ENCODE data around the gene ITPR1. TPM values are rescaled to one million over a fixed set of nuclear protein-coding genes. Genes with fewer than 3 reads are reported as not detected.

The ITPR1 gene
- total RNA-seq, 4 donors from 2014 or later, result 14.7 to 45.1 (median 21.0) TPM

DNA sequence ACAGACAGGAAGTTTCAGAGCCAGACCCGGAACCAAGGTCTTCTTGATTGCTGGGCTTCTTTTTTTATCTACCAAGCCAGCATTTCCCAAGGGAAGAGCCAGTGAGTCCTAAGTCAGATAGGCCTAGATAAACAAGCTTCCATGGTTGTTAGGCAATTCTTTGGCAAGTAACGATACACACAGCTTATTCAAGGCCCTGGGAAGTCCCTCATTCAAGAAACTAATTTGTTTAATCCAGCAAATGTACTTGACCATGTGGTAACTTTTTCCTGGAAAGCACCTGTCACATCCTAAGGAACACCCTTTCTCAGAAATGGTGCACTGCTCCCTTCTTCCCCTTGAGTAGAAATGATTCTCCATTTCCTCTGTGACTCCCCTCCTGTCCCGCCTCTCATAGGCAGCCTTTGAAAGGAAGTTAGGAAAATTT is 209.9 kb downstream of the ITPR1 start:
- no peak overlapping the region for H3K27ac ChIP-seq
- TF ChIP-seq, protein P1, sequence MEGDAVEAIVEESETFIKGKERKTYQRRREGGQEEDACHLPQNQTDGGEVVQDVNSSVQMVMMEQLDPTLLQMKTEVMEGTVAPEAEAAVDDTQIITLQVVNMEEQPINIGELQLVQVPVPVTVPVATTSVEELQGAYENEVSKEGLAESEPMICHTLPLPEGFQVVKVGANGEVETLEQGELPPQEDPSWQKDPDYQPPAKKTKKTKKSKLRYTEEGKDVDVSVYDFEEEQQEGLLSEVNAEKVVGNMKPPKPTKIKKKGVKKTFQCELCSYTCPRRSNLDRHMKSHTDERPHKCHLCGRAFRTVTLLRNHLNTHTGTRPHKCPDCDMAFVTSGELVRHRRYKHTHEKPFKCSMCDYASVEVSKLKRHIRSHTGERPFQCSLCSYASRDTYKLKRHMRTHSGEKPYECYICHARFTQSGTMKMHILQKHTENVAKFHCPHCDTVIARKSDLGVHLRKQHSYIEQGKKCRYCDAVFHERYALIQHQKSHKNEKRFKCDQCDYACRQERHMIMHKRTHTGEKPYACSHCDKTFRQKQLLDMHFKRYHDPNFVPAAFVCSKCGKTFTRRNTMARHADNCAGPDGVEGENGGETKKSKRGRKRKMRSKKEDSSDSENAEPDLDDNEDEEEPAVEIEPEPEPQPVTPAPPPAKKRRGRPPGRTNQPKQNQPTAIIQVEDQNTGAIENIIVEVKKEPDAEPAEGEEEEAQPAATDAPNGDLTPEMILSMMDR (IDR thresholded peaks at IDR 0.05), result no peak
- peak in 2 of 3 donors; percentile 18 to 37 for TF ChIP-seq POLR2AphosphoS5 (IDR thresholded peaks at IDR 0.05)
- H3K4me3 ChIP-seq, result no peak overlapping the region
- WGBS, result 52% methylated on average over 3 of the region's 3 CpGs
- no peaks in the 10 kb centered on the region for H3K27me3 ChIP-seq
- peaks cover 6% of the 10 kb centered on the region for H3K4me1 ChIP-seq
- DNase-seq (ENCODE audit: low spot score in 2 of 2), result no peak
- H3K36me3 ChIP-seq, result peaks cover 6% of the 10 kb centered on the region
- H3K9me3 ChIP-seq, result no peaks in the 10 kb centered on the region

DNA sequence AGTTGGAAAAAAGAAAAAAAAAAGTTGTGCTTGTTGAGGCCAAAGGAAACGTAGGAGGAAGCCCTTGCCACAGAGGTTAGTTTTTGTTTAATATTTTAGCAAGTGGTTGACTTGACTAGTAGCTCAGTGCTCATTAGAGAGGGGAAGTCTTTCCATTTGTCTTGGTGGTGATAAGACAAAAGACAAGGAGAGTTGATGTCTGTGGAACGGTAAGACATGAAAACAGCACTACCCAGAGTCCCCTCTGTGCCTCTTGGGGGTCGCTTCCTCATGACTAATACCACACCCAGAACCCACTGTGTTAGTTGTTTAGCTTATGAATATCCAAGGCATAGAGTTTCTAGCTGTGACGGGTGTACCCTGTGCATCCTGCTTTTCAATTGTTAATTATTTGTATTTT is 211.4 kb downstream of the ITPR1 start:
- DNase-seq (ENCODE audit: low spot score in 2 of 2), result no peak
- H3K4me3 ChIP-seq, result no peak overlapping the region
- no peaks in the 10 kb centered on the region for H3K9me3 ChIP-seq
- no peak overlapping the region for H3K27ac ChIP-seq
- TF ChIP-seq POLR2AphosphoS5 (IDR thresholded peaks at IDR 0.05), result no peak
- TF ChIP-seq, protein P1 (IDR thresholded peaks at IDR 0.05), result no peak
- TF ChIP-seq POLR2A (IDR thresholded peaks at IDR 0.05), result no peak
- no peak for TF ChIP-seq EP300 (IDR thresholded peaks at IDR 0.05)
- WGBS, result 92% methylated on average over 4 of the region's 4 CpGs
- H3K27me3 ChIP-seq, result no peaks in the 10 kb centered on the region
- H3K36me3 ChIP-seq, result peaks cover 6% of the 10 kb centered on the region
- H3K4me1 ChIP-seq, result peaks cover 6% of the 10 kb centered on the region

DNA sequence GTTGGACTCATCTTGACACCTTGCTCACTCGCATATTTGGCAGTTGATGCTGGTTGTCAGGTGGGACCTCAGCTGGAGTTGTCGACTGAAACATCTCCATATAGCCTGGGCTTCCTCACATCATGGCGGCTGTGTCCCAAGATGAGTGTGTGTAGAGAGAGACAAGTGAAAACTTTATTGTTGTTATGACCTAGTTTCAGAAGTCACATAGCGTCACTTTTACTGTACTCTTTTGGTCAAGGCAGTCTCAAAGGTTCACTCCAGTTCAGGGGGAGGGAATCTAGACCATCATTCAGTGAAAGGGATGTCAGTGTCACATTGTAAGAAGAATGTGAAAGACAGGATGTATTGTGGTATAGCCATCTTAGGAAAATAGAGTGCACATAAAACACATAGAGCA is 214.2 kb downstream of the ITPR1 start:
- Histone ChIP-seq H3K4me1 (peaks cover 18% of the 10 kb centered on the region), H3K4me3 (no peak overlapping the region), H3K27me3 (no peaks in the 10 kb centered on the region), H3K36me3 (peaks cover 6% of the 10 kb centered on the region), H3K27ac (no peak overlapping the region), H3K9me3 (no peaks in the 10 kb centered on the region)
- DNase-seq (ENCODE audit: low spot score in 2 of 2), result no peak
- no peak for TF ChIP-seq EP300 (IDR thresholded peaks at IDR 0.05)
- TF ChIP-seq, protein P1 (IDR thresholded peaks at IDR 0.05), result no peak
- no peak for TF ChIP-seq POLR2AphosphoS5 (IDR thresholded peaks at IDR 0.05)
- no peak for TF ChIP-seq POLR2A (IDR thresholded peaks at IDR 0.05)
- WGBS, result 100% methylated on average over 4 of the region's 4 CpGs

DNA sequence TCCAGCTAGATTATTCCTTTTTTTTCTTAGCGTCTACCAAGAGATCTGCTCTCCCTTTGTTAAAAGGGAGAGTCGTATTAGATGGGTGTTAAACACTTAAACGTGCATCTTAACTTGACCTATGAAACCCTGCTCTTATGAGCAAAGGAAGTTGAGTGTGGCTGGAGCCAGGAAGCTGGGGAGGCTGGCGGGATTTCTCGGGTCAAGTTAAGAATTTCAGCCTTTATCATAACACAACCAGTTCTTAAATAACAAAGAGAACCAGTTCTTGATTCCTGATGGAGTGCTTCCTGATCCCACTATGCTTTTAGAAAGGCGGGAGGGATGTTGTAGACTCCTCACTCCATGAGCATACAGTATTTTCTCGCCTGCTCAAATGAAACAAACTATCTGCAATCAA is 215.1 kb downstream of the ITPR1 start:
- WGBS, result 76% methylated on average over 7 of the region's 7 CpGs
- DNase-seq (ENCODE audit: low spot score in 2 of 2), result no peak
- no peak for TF ChIP-seq POLR2A (IDR thresholded peaks at IDR 0.05)
- no peak for TF ChIP-seq POLR2AphosphoS5 (IDR thresholded peaks at IDR 0.05)
- TF ChIP-seq EP300 (IDR thresholded peaks at IDR 0.05), result no peak
- peaks cover 6% of the 10 kb centered on the region for H3K36me3 ChIP-seq
- H3K9me3 ChIP-seq, result no peaks in the 10 kb centered on the region
- no peak overlapping the region for H3K4me3 ChIP-seq
- no peaks in the 10 kb centered on the region for H3K27me3 ChIP-seq
- no peak overlapping the region for H3K27ac ChIP-seq
- peaks cover 16% of the 10 kb centered on the region for H3K4me1 ChIP-seq

DNA sequence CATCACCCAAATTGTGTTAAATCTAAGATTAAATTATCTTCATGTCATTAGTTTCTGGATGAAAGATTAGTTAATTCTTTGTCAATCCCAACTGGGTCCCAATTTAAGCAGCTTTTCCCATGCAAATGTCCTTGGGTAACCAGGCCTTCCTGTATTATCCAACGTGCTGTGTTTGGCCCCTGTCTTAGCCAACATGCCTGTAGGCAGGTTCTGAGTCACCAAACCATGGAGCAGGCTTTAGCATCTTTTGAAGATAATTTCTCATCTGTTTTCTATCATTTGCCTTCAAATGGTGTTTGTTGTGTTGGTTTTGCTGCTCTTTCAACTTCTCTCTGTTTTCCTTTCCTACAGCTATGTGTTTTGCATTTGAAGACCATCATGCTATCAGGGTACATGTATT is 216.2 kb downstream of the ITPR1 start:
- no peak overlapping the region for H3K4me3 ChIP-seq
- peaks cover 13% of the 10 kb centered on the region for H3K4me1 ChIP-seq
- H3K27me3 ChIP-seq, result no peaks in the 10 kb centered on the region
- 14% methylated on average over 1 of the region's 1 CpG for WGBS
- no peak overlapping the region for H3K27ac ChIP-seq
- DNase-seq (ENCODE audit: low spot score in 2 of 2), result no peak
- TF ChIP-seq POLR2A (IDR thresholded peaks at IDR 0.05), result no peak
- TF ChIP-seq, protein P1 (IDR thresholded peaks at IDR 0.05), result no peak
- no peak for TF ChIP-seq EP300 (IDR thresholded peaks at IDR 0.05)
- TF ChIP-seq POLR2AphosphoS5 (IDR thresholded peaks at IDR 0.05), result no peak
- peaks cover 6% of the 10 kb centered on the region for H3K36me3 ChIP-seq
- H3K9me3 ChIP-seq, result no peaks in the 10 kb centered on the region

DNA sequence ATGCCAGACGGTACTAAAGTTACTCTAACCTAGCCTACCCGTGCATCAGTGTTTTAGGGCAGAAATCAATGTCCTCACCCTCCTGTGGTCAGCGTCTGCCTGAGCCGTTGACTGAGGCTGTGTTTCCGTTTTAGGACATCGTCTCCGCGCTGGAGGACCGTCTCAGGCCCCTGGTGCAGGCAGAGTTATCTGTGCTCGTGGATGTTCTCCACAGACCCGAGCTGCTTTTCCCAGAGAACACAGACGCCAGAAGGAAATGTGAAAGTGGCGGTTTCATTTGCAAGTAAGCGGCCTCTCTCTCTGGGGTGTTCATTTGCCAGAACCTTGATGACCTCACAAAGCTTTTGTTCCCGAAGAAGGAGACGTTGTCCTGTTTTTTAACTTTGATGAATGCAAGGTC is 217.0 kb downstream of the ITPR1 start:
- no peak overlapping the region for H3K4me3 ChIP-seq
- DNase-seq (ENCODE audit: low spot score in 2 of 2), result no peak
- H3K27ac ChIP-seq, result no peak overlapping the region
- no peaks in the 10 kb centered on the region for H3K27me3 ChIP-seq
- WGBS, result 92% methylated on average over 16 of the region's 16 CpGs
- peaks cover 6% of the 10 kb centered on the region for H3K36me3 ChIP-seq
- H3K9me3 ChIP-seq, result no peaks in the 10 kb centered on the region
- H3K4me1 ChIP-seq, result peaks cover 13% of the 10 kb centered on the region
- TF ChIP-seq, protein P1 (IDR thresholded peaks at IDR 0.05), result no peak
- no peak for TF ChIP-seq EP300 (IDR thresholded peaks at IDR 0.05)
- TF ChIP-seq POLR2A (IDR thresholded peaks at IDR 0.05), result no peak
- no peak for TF ChIP-seq POLR2AphosphoS5 (IDR thresholded peaks at IDR 0.05)
